Activated naive CD8-positive, alpha-beta T cell (primary cell): Measurements from ENCODE around the gene CEP76.
A peak's percentile ranks its signal among the peaks of the same experiment; 100 is the strongest.

ENCODE experiments used
- H3K27ac Mint-ChIP-seq: one replicate; pipeline ENCODE4 v1.8.0; 2021; ENCODE audit warnings: mixed read lengths
- H3K27me3 Mint-ChIP-seq: one replicate; pipeline ENCODE4 v1.8.0; 2021; ENCODE audit warnings: mixed read lengths
- H3K36me3 Mint-ChIP-seq: one replicate; pipeline ENCODE4 v1.8.0; 2021; ENCODE audit warnings: mixed read lengths
- H3K4me1 Mint-ChIP-seq: one replicate; pipeline ENCODE4 v1.8.0; 2021; ENCODE audit warnings: low read depth, mixed read lengths
- H3K4me3 Mint-ChIP-seq: one replicate; pipeline ENCODE4 v1.8.0; 2021; ENCODE audit warnings: mild to moderate bottlenecking, mixed read lengths
- H3K9me3 Mint-ChIP-seq: one replicate; pipeline ENCODE4 v1.8.0; 2021; ENCODE audit warnings: low read depth, mixed read lengths

Gene CEP76

GRCh38 chr18:12737243-12737902 is 34.9 kb upstream of the CEP76 start:
- Mint-ChIP-seq H3K4me3 (no peak overlapping the region), H3K27ac (no peak overlapping the region), H3K4me1 (no peaks in the 10 kb centered on the region), H3K36me3 (no peaks in the 10 kb centered on the region), H3K9me3 (no peaks in the 10 kb centered on the region), H3K27me3 (no peaks in the 10 kb centered on the region)

DNA sequence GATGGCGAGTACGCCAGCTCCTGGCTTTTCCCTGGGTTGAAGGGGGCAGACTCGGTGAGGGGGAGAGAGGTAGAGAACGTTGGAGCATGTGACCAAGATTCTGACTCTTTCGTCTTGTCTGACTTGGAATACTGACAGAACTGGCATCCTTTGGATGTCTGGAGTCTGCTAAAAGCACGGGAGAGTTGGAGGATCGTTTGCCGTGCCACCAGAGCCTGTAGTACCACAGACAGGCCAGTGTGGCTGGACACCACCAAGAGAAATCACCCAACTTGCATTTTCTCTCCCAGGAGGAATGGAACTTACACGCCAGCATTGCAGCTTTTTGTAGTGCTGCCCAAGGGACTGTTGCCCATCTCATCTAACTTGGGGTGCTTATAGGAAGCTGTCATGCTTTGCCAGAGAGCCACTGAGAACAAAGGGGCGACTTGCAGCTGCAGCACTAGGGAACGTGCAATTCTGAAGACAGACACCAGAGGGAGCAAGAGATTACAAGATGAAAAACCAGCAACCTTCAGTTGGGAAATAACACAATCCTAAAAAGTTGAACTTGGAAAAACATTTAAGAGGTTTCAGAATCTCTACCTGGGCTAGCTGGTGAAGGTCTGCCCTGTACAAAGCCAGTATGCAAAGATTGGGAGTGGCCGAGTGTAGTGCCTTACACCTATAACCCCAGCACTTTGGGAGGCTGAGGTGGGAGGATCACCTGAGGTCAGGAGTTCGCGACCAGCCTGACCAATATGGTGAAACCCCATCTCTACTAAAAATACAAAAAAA is 24.4 kb upstream of the CEP76 start:
- H3K4me3 Mint-ChIP-seq = no peak overlapping the region
- H3K27me3 Mint-ChIP-seq = no peaks in the 10 kb centered on the region
- peak overlapping the region; percentile 29 for H3K27ac Mint-ChIP-seq
- no peaks in the 10 kb centered on the region for H3K36me3 Mint-ChIP-seq
- H3K9me3 Mint-ChIP-seq = no peaks in the 10 kb centered on the region
- no peaks in the 10 kb centered on the region for H3K4me1 Mint-ChIP-seq

DNA sequence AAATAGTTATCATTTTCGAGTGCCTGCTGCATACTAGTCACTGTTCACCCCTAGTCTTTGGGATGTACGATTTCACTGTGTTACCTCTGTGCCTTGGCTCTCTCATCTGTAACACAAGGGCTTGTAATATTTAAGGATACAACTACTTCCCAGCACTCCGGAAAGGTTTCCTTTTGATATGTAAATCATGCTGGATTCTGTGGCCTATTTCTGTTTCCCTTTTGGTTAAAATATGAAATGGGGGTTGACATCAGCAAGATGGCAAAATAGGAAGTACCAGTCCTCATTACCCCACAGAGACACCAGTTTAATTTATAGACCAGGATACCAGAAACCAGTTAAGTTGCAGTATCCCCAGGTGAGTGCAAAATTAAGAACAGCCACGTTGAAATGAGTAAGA is 23.8 kb upstream of the CEP76 start:
- H3K36me3 Mint-ChIP-seq = no peaks in the 10 kb centered on the region
- H3K27ac Mint-ChIP-seq = no peak overlapping the region
- no peak overlapping the region for H3K4me3 Mint-ChIP-seq
- H3K9me3 Mint-ChIP-seq = no peaks in the 10 kb centered on the region
- no peaks in the 10 kb centered on the region for H3K4me1 Mint-ChIP-seq
- no peaks in the 10 kb centered on the region for H3K27me3 Mint-ChIP-seq

- no peak overlapping the region for H3K4me3 Mint-ChIP-seq
- H3K4me1 Mint-ChIP-seq = no peaks in the 10 kb centered on the region
- H3K9me3 Mint-ChIP-seq = no peaks in the 10 kb centered on the region
- no peaks in the 10 kb centered on the region for H3K27me3 Mint-ChIP-seq
- no peaks in the 10 kb centered on the region for H3K36me3 Mint-ChIP-seq
- no peak overlapping the region for H3K27ac Mint-ChIP-seq
These were observed 20.2 kb upstream of the CEP76 start for GRCh38 chr18:12722731-12723130.

- H3K27ac Mint-ChIP-seq = peak overlapping the region; percentile 71
- H3K27me3 Mint-ChIP-seq = no peaks in the 10 kb centered on the region
- no peaks in the 10 kb centered on the region for H3K9me3 Mint-ChIP-seq
- no peaks in the 10 kb centered on the region for H3K36me3 Mint-ChIP-seq
- H3K4me3 Mint-ChIP-seq = no peak overlapping the region
- H3K4me1 Mint-ChIP-seq = peaks cover 2% of the 10 kb centered on the region
These were observed 19.2 kb upstream of the CEP76 start for GRCh38 chr18:12721495-12722275.

DNA sequence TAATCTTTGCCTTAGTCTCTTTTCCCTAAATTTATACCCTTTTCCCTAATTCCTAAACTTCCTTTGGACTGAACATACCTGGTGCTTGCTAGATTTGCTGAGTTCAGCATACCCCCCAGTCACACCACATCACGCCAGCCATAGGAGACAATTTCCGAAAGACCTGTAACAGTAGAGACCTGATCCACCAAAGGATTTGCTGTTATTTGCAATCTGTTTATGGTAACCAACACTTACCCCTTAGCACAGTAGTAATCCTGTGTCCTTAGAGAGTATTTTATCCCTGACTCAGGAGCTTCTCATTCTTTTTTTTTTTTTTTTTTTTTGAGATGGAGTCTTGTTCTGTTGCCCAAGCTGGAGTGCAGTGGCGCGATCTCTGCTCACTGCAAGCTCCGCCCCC is 8.9 kb upstream of the CEP76 start:
- H3K4me1 Mint-ChIP-seq = peaks cover 9% of the 10 kb centered on the region
- no peak overlapping the region for H3K4me3 Mint-ChIP-seq
- peak overlapping the region; percentile 35 for H3K27ac Mint-ChIP-seq
- H3K36me3 Mint-ChIP-seq = peaks cover 4% of the 10 kb centered on the region
- no peaks in the 10 kb centered on the region for H3K9me3 Mint-ChIP-seq
- H3K27me3 Mint-ChIP-seq = no peaks in the 10 kb centered on the region

DNA sequence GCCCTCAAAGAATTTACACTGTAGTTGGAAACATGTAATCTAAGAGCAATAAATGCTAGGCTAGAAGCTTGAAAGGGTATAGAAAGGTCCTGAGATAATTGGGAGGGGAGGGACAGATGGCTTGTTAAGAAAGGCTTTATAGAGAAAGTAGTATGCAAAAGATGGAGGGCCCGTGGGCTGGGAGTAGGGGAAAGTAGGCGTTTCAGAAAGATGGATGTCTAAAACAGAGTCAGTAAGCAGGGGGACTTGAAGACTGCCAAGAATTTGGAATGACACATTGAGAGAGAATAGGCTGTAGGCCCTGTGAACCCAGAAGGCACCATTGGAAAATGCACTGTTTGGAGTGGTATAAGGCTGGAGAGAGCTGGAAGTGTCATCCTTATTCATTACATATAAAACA is 1.1 kb upstream of the CEP76 start:
- peaks cover 50% of the 10 kb centered on the region for H3K4me1 Mint-ChIP-seq
- H3K9me3 Mint-ChIP-seq = no peaks in the 10 kb centered on the region
- H3K36me3 Mint-ChIP-seq = peaks cover 10% of the 10 kb centered on the region
- peak overlapping the region; percentile 97 for H3K4me3 Mint-ChIP-seq
- no peaks in the 10 kb centered on the region for H3K27me3 Mint-ChIP-seq
- H3K27ac Mint-ChIP-seq = peak overlapping the region; percentile 99

GRCh38 chr18:12703096-12703567 is 609 bp upstream of the CEP76 start:
- Mint-ChIP-seq H3K4me1 (peaks cover 53% of the 10 kb centered on the region), H3K27me3 (no peaks in the 10 kb centered on the region), H3K36me3 (peaks cover 12% of the 10 kb centered on the region)

GRCh38 chr18:12701161-12701560 is 1.4 kb downstream of the CEP76 start:
- H3K4me1 Mint-ChIP-seq = peaks cover 46% of the 10 kb centered on the region
- no peaks in the 10 kb centered on the region for H3K9me3 Mint-ChIP-seq
- peaks cover 14% of the 10 kb centered on the region for H3K36me3 Mint-ChIP-seq
- H3K27me3 Mint-ChIP-seq = no peaks in the 10 kb centered on the region
- H3K27ac Mint-ChIP-seq = peak overlapping the region; percentile 99
- H3K4me3 Mint-ChIP-seq = peak overlapping the region; percentile 97

More at GRCh38 chr18:12703096-12703567, 609 bp upstream of the CEP76 start:
- peak overlapping the region; percentile 99 for H3K27ac Mint-ChIP-seq
- H3K9me3 Mint-ChIP-seq = no peaks in the 10 kb centered on the region
- H3K4me3 Mint-ChIP-seq = peak overlapping the region; percentile 97

DNA sequence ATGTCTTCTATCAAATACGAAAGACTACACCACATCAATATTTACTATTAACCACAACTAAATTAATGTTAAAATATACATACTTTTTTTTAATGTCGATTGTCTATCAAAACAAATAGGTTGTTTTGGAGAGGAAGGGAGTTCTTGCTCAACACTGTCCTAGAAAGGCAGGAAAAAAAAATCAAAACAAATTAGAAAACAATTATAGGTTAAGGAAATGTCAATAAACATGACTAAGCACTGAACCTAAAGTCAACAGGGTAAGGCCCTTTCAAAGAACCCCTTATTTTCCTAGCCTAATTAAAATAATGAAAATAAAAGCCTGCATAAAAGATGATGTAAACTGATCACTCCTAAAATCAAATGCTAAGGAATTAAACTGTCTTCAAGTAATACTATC is 2.8 kb downstream of the CEP76 start:
- Mint-ChIP-seq H3K36me3 (peaks cover 13% of the 10 kb centered on the region), H3K4me1 (peaks cover 36% of the 10 kb centered on the region), H3K9me3 (no peaks in the 10 kb centered on the region), H3K27me3 (no peaks in the 10 kb centered on the region), H3K4me3 (no peak overlapping the region), H3K27ac (no peak overlapping the region)

DNA sequence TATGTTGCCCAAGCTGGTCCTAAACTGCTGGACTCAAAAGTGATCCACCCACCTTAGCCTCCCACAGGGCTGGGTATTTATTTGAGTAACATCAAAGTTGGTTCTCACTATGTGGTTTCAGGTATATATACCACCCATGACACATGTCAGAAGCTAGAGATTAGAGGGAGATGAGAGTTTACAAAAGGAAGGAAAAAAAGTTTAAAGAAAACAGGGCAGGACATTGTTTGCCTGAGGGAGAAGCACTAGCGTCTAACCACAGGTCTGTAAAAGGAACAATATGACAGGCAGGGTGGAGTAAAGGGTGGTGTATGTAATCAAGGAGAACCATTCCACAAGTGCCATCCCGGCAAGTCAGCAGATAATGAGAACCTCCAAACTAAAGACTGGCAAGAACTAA is 8.5 kb downstream of the CEP76 start:
- Mint-ChIP-seq H3K27me3 (no peaks in the 10 kb centered on the region), H3K4me3 (no peak overlapping the region), H3K36me3 (peaks cover 14% of the 10 kb centered on the region), H3K27ac (no peak overlapping the region), H3K9me3 (no peaks in the 10 kb centered on the region), H3K4me1 (peaks cover 5% of the 10 kb centered on the region)

DNA sequence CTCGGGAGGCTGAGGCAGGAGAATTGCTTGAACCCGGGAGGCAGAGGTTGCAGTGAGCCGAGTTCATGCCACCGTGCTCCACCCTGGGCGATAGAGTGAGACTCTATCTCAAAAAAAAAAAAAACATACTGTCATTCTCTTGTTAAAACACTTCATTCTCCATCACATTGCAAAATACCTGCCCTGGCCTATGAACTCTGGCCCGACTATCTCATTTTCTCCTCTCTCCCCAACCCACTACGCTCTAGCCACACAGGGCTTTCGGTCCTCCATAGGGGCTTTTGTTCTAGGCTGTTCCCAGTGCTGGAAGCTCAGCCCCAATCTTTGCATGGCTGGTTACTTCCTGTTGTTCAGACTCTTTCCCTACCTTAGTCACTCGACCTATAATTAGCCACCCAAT is 10.3 kb downstream of the CEP76 start:
- no peaks in the 10 kb centered on the region for H3K9me3 Mint-ChIP-seq
- no peaks in the 10 kb centered on the region for H3K27me3 Mint-ChIP-seq
- peaks cover 2% of the 10 kb centered on the region for H3K4me1 Mint-ChIP-seq
- H3K27ac Mint-ChIP-seq = no peak overlapping the region
- peaks cover 12% of the 10 kb centered on the region for H3K36me3 Mint-ChIP-seq
- H3K4me3 Mint-ChIP-seq = no peak overlapping the region

DNA sequence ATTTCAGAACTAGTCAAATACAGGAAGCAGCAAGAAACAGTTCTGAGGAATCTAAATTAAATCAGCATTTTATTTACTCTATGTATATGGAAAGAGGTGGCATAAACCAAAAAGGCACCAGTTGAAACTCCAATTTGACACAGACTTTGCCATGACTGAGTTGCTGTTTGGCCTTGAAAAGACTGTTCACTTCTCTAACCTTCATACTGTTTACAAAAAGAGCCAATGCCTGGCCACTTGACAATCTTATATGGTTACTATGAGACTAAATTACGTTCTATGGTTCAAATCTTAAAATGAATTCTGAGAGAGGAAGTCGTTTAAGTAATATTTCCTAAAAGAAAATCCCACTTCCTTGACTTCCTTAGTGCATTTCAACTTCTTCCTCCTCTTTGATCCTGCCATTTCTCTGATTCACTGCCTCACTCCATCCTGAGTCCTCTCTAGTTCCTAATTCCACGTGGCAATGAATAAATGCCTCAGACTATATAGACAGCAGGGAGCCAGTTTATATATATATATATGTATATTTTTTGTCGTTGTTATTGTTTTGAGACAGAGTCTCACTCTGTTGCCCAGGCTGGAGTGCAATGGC is 13.2 kb downstream of the CEP76 start:
- no peak overlapping the region for H3K4me3 Mint-ChIP-seq
- H3K4me1 Mint-ChIP-seq = peaks cover 2% of the 10 kb centered on the region
- H3K27ac Mint-ChIP-seq = no peak overlapping the region
- H3K36me3 Mint-ChIP-seq = peaks cover 6% of the 10 kb centered on the region
- H3K27me3 Mint-ChIP-seq = no peaks in the 10 kb centered on the region
- no peaks in the 10 kb centered on the region for H3K9me3 Mint-ChIP-seq

DNA sequence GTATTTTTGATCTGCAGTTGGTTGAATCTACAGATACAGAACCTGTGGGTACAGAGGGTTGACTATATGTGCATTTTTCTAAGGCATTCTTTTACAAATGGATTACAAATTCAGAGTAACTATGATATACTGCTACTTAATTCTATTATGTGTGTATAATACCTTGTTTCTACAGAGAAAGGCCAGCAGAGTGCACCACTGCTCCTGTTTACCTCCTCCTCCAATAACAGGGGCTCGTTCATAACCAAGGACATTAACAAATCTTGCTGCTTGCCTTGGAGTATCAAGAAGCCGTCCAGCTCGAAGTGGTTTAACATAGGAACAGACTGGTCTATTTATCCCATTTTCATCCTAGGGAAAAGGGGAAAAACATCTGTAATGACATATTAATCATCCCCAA is 16.4 kb downstream of the CEP76 start:
- no peaks in the 10 kb centered on the region for H3K4me1 Mint-ChIP-seq
- H3K4me3 Mint-ChIP-seq = no peak overlapping the region
- H3K36me3 Mint-ChIP-seq = peaks cover 2% of the 10 kb centered on the region
- H3K27ac Mint-ChIP-seq = no peak overlapping the region
- H3K27me3 Mint-ChIP-seq = no peaks in the 10 kb centered on the region
- H3K9me3 Mint-ChIP-seq = no peaks in the 10 kb centered on the region
